ENCODE data around the gene ADAR.
A peak's percentile ranks its signal among the peaks of the same experiment; 100 is the strongest.

The ADAR gene

DNA sequence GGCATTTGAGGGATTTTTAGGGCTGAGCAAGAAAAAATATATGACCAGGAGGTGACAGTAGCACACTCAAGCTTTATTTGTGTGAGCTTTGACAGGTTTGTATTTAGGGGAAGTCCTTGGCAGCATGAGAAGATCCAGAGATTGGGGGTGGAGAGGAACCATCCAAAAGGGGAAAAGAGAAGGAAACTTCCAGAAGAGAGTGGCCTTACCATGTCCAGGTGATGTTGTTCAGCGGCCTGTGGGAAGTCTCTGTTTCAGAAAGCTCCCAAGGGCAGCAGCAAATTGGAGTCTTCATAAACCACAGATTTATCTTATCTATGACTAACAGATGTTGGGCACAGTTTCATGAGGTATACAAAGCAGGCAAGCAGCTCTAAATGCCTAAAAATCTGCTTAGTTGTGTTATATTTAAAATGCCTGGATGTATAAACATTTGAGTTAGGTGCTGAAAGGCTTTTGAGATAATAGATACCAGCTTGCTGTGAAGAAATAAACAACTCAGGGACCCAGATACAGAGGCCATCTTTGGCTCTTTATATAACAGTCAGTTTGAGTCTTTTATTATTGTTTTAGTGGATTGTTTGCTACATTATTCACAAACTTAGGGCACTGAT lies 21.2 kb upstream of the ADAR start:
- H3K4me3 ChIP-seq (ENCODE audit: low read depth, low read length) = no peak overlapping the region
- TF ChIP-seq, protein P1, sequence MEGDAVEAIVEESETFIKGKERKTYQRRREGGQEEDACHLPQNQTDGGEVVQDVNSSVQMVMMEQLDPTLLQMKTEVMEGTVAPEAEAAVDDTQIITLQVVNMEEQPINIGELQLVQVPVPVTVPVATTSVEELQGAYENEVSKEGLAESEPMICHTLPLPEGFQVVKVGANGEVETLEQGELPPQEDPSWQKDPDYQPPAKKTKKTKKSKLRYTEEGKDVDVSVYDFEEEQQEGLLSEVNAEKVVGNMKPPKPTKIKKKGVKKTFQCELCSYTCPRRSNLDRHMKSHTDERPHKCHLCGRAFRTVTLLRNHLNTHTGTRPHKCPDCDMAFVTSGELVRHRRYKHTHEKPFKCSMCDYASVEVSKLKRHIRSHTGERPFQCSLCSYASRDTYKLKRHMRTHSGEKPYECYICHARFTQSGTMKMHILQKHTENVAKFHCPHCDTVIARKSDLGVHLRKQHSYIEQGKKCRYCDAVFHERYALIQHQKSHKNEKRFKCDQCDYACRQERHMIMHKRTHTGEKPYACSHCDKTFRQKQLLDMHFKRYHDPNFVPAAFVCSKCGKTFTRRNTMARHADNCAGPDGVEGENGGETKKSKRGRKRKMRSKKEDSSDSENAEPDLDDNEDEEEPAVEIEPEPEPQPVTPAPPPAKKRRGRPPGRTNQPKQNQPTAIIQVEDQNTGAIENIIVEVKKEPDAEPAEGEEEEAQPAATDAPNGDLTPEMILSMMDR (IDR thresholded peaks at IDR 0.05; ENCODE audit: low read depth, low read length) = no peak

DNA sequence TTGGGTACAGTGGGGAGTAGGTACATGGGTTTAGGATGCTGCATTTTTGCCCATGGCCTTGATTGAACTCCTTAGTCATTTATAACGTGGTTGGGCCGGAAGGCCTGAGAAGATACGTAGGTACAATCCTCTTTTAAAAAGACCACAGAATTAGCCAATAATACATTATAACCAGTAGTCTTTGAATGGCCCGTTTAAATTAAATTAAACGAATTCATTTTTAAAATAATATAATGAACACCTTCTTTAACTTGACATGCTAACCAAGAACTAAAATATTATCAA lies 20.1 kb upstream of the ADAR start:
- H3K4me3 ChIP-seq (ENCODE audit: low read depth, low read length) = peak overlapping the region; percentile 94
- TF ChIP-seq, protein P1 (IDR thresholded peaks at IDR 0.05; ENCODE audit: low read depth, low read length) = no peak

DNA sequence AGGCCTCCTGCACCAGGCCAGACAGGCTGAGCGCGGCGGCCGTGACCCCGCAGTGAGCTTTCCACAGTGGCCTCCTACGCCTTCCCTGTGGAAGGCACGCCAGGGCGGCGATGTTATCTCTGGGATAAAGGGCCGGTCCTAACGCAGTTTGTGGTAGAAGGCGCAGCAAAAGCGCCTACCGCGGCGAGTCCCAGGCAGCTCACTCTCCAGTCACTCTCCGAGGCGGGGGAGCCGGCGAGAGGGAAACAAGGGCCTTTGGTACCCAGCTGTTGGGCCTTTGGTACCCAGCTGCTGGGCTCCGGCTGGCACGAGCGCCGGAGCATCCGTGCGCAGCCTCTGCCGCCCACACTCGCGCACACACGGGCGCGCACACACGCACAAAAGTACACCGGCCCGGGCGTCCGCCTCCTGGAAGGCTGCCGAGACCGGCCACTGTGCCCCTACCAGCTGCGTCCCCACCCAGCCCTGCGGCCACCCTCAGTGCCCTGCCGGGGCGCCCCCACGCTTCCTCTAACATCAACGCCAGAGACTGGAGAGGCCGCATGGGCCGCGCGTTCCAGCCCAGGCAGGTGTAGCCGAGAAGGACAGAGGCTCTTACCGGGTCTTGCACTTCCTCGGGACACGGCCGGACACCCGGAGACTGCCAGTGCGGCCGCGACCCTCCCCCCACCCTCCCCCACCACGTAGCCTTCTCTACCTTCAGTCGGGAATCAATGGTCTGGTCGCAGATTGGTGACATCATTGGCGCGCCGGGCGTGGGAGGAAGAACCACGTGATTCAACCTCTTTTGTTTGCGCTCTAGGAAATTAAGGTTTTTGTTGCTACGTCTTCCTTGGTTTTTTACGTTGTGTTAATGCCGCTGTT lies 19.5 kb upstream of the ADAR start:
- H3K4me3 ChIP-seq (ENCODE audit: low read depth, low read length) = peak overlapping the region; percentile 94
- TF ChIP-seq, protein P1 (IDR thresholded peaks at IDR 0.05; ENCODE audit: low read depth, low read length) = no peak

DNA sequence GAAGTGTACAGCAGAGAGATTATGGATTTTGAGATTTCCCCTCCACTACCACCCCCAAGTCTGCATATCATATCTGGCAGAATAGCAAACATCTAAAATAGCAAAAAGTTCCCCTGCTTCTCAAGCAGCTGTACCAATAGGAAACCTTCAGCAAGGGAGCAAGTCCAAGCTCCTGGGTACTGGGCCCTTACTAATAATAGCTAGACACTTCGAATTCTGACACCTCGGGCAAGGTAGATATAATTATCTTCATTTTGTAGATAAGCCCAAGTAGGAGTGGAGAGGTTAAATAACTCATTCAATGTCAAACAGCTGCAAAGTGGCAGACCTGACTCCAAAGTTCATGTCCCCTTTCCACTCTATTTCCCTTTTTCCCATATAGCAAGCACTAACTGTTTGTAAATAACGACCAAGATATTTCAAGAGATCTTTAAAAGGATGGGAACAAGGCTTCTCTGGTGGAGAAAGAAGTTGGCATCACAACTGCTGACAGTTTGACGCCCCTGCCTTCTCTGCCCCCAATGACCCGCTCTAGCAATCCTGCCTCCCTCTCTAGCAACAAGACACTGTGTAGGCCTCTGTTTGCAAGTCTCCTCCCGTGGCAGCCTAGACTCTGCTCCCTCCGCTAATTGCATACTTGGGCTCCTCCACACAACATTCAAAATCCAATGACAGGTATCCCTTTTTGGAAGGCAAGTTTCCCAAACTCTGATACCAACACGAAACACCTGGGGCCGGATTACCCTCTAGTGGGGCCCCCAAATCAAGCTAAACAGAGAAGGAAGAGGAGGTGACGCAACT lies 18.7 kb upstream of the ADAR start:
- TF ChIP-seq, protein P1 (IDR thresholded peaks at IDR 0.05; ENCODE audit: low read depth, low read length) = no peak

DNA sequence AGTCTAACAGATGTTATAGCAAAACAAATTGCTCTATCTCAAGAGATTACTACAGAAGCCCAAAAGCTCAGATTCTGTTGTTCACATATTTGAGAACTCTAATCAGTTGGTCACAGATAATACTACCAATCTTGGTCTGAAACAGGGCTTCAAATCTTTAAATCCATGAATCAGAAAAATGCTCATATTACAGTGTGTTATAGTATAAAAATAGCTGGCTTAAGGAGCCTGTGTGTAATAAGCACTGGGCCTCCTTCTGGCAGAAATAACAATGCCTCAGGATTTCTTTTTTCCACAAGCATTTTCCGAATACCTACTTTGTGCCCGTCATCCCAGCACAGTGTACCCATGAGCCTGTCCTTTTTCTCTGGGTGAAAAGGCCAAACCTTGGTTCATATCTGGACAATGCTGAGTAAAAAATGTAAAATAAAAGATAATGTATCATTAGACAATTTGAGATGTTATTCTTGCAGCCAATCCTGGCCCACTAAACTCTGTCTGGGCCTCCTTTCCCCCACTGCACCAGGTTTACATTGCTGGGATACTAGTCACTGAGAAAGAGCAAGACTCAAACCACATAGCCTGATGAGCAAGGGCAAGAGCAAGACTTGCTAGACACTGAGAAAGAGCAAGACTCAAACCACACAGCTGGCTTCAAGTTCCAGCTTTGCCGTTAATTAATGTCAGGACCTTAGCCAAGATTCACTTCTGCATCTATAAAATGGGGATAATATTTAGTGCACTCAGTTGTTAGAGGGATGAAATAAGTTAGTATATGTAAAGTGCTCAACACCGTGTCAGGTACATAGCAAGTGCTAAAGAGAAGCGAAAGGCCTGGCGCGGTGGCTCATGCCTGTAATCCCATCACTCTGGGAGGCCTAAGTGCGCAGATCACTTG lies 17.0 kb upstream of the ADAR start:
- TF ChIP-seq, protein P1 (IDR thresholded peaks at IDR 0.05; ENCODE audit: low read depth, low read length) = no peak
- H3K4me3 ChIP-seq (ENCODE audit: low read depth, low read length) = peak overlapping the region; percentile 24; the same call in 1 of the 2 replicates

More for the DNA sequence above, 18.7 kb upstream of the ADAR start:
- H3K4me3 ChIP-seq (ENCODE audit: low read depth, low read length) = peak overlapping the region; percentile 94

DNA sequence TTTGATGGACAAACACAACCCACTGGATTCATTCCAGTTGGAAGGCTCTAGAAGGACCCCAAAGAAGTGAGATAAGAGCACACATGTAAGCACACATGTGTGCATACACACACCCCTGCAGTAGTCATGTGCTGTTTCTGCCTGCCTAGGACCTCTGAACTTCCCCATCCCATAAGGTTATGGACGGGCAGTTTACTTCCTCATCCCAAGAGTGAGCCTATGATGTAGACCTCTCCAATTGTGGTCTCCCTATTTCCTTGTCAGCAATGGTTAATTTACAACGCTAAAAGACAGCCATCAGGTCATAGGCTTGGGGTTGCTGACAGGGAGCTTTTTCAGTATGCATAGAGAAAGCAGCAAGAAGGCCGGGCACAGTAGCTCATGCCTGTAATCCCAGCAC lies 15.4 kb upstream of the ADAR start:
- no peak overlapping the region for H3K4me3 ChIP-seq (ENCODE audit: low read depth, low read length)
- TF ChIP-seq, protein P1 (IDR thresholded peaks at IDR 0.05; ENCODE audit: low read depth, low read length) = no peak
